Stimulated activated CD4-positive, alpha-beta T cell treated with anti-CD3 and anti-CD28 coated beads, Interleukin-2, amount 100 ng/mL, for 24 hours (primary cell): ENCODE data around the gene DIPK1A.

Experiments used
- DNase-seq, 2 donors: peaks; one replicate each; pipeline ENCODE4 v3.0.0-alpha.2; 2020

DIPK1A gene

GRCh38 chr1:92949937-92950817 is 11.1 kb downstream of the DIPK1A start:
- DNase-seq: no peak

GRCh38 chr1:92948071-92948470 is 13.2 kb downstream of the DIPK1A start:
- no peak for DNase-seq

- no peak for DNase-seq
These were observed 15.5 kb downstream of the DIPK1A start for GRCh38 chr1:92945748-92946270.

- no peak for DNase-seq
These were observed 16.1 kb downstream of the DIPK1A start for GRCh38 chr1:92944901-92945747.

GRCh38 chr1:92943502-92943847 is 17.8 kb downstream of the DIPK1A start:
- no peak for DNase-seq

- DNase-seq: no peak
These were observed 20.7 kb downstream of the DIPK1A start for GRCh38 chr1:92940541-92940940.

- no peak for DNase-seq
These were observed 23.5 kb downstream of the DIPK1A start for GRCh38 chr1:92937731-92938130.

- no peak for DNase-seq
These were observed 24.4 kb downstream of the DIPK1A start for GRCh38 chr1:92936865-92937264.

GRCh38 chr1:92934395-92935378 is 26.6 kb downstream of the DIPK1A start:
- DNase-seq: no peak

- no peak for DNase-seq
These were observed 27.8 kb downstream of the DIPK1A start for GRCh38 chr1:92933459-92933858.

- DNase-seq: no peak
These were observed 29.6 kb downstream of the DIPK1A start for GRCh38 chr1:92931691-92932090.

GRCh38 chr1:92929461-92929860 is 31.8 kb downstream of the DIPK1A start:
- DNase-seq: no peak

GRCh38 chr1:92927870-92928269 is 33.4 kb downstream of the DIPK1A start:
- DNase-seq: no peak

- DNase-seq: no peak
These were observed 34.4 kb downstream of the DIPK1A start for GRCh38 chr1:92926873-92927272.

- no peak for DNase-seq
These were observed 36.8 kb downstream of the DIPK1A start for GRCh38 chr1:92924501-92924900.

- DNase-seq: no peak
These were observed 37.6 kb downstream of the DIPK1A start for GRCh38 chr1:92923664-92924063.

GRCh38 chr1:92922356-92923035 is 38.8 kb downstream of the DIPK1A start:
- DNase-seq: no peak

GRCh38 chr1:92921031-92922023 is 39.9 kb downstream of the DIPK1A start:
- DNase-seq: no peak

GRCh38 chr1:92916899-92917298 is 44.4 kb downstream of the DIPK1A start:
- DNase-seq: no peak

- no peak for DNase-seq
These were observed 45.7 kb downstream of the DIPK1A start for GRCh38 chr1:92915547-92915946.
